Tibial nerve (tissue), 3 donors: ENCODE results near the gene CLN3.

ENCODE experiments used
- POLR2A ChIP-seq, 2 donors: fragments of 450-650 bp; IDR thresholded peaks; one replicate each; pipeline ENCODE4 v1.6.1; 2017; ENCODE audit warnings: antibody characterized with exemption in 2 of 2, mild to moderate bottlenecking in 2 of 2, moderate library complexity in 2 of 2
- TF ChIP-seq, protein P1 (sequence below), 5 experiments: fragments of 200-600 bp in 3 of 5; fragments of 450-650 bp in 2 of 5; sonication (generic) in 3 of 5; IDR thresholded peaks; one replicate each; pipeline ENCODE4 v1.5.1; 2016 to 2019; ENCODE audit warnings: antibody characterized with exemption in 5 of 5, mild to moderate bottlenecking in 3 of 5, moderate library complexity in 2 of 5

DNA sequence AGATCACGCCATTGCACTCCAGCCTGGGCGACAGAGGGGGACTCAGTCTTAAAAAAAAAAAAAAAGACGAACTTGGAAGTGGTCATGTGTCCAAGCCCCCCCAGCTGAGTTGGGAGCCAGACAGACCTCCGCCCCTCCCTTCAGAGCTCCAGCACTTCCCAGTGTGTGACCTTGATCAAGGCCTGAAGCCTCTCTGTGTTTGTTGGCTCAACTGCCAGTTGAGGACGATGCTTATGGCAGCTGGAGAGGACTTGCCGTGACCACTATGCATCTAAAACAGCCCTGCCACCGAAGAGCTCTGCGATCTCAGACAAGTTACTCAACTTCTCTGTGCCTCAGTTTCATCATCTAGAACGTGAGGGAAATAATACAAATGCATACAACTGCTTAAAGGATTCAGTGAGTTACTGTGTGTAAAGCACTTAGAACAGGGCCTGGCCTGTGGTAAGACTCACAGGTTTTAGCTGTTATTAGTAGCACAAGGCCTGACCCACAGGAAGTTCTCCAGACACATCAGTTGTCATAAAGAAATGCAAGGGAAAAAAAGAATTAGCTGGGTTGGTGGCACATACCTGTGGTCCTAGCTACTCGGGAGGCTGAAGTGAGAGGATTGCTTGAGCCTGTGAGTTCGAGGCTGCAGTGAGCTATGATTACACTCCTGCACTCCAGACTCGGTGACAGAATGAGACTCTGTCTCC, 21.8 kb upstream of the CLN3 start:
- TF ChIP-seq, protein P1, sequence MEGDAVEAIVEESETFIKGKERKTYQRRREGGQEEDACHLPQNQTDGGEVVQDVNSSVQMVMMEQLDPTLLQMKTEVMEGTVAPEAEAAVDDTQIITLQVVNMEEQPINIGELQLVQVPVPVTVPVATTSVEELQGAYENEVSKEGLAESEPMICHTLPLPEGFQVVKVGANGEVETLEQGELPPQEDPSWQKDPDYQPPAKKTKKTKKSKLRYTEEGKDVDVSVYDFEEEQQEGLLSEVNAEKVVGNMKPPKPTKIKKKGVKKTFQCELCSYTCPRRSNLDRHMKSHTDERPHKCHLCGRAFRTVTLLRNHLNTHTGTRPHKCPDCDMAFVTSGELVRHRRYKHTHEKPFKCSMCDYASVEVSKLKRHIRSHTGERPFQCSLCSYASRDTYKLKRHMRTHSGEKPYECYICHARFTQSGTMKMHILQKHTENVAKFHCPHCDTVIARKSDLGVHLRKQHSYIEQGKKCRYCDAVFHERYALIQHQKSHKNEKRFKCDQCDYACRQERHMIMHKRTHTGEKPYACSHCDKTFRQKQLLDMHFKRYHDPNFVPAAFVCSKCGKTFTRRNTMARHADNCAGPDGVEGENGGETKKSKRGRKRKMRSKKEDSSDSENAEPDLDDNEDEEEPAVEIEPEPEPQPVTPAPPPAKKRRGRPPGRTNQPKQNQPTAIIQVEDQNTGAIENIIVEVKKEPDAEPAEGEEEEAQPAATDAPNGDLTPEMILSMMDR (IDR thresholded peaks at IDR 0.05), result no peak
- no peak for TF ChIP-seq POLR2A (IDR thresholded peaks at IDR 0.05)
